Mesenchymal stem cell (in vitro differentiated cells and primary cell): Measurements from ENCODE around the gene PDZK1.
"Not testable (repeated sequence)": the region's sequence is repeated elsewhere in the genome, so short reads cannot be mapped to it uniquely, and the experiment has no call there.

Experiments used
- DNase-seq: peaks from one replicate; pipeline ENCODE4 v3.0.0-alpha.2; 2013
- H2AFZ ChIP-seq: one replicate; pipeline ENCODE4 v1.6.1; 2013; ENCODE audit warnings: low read depth, mild to moderate bottlenecking, control low read depth, inconsistent platforms, low read length, moderate library complexity
- H2AK5ac ChIP-seq: 2 replicates; pipeline ENCODE4 v1.6.1; 2013; ENCODE audit warnings: low read length, moderate library complexity, mild to moderate bottlenecking, inconsistent platforms; ENCODE audit not compliant: severe bottlenecking
- H2BK120ac ChIP-seq: one replicate; pipeline ENCODE4 v1.6.1; 2013; ENCODE audit warnings: low read depth, mild to moderate bottlenecking, inconsistent platforms, low read length, moderate library complexity
- H2BK12ac ChIP-seq, 2 experiments: one replicate each; pipeline ENCODE4 v1.6.1; 2013; ENCODE audit warnings: inconsistent platforms in 2 of 2, low read length in 2 of 2, mild to moderate bottlenecking in 2 of 2, moderate library complexity in 2 of 2, control low read depth in 1 of 2
- H2BK15ac ChIP-seq: one replicate; pipeline ENCODE4 v1.6.1; 2013; ENCODE audit warnings: mild to moderate bottlenecking, low read depth, inconsistent platforms; ENCODE audit not compliant: poor library complexity, severe bottlenecking
- H2BK5ac ChIP-seq: 2 replicates; pipeline ENCODE4 v1.6.1; 2013; ENCODE audit warnings: low read depth, mild to moderate bottlenecking, low read length, control low read depth, inconsistent platforms; ENCODE audit not compliant: poor library complexity, severe bottlenecking
- H3K14ac ChIP-seq, 2 experiments: one replicate each; pipeline ENCODE4 v1.6.1; 2013; ENCODE audit warnings: inconsistent platforms in 2 of 2, low read length in 2 of 2, control low read depth in 1 of 2, mild to moderate bottlenecking in 1 of 2, moderate library complexity in 1 of 2
- H3K18ac ChIP-seq, 2 experiments: one replicate each; pipeline ENCODE4 v1.6.1; 2013; ENCODE audit warnings: inconsistent platforms in 2 of 2, low read length in 2 of 2, control low read depth in 1 of 2, low read depth in 1 of 2, mild to moderate bottlenecking in 1 of 2
- H3K23ac ChIP-seq, 2 experiments: one replicate each; pipeline ENCODE4 v1.6.1; 2013; ENCODE audit warnings: inconsistent platforms in 2 of 2, low read length in 2 of 2, mild to moderate bottlenecking in 2 of 2, moderate library complexity in 2 of 2, control low read depth in 1 of 2
- H3K27ac ChIP-seq: 2 replicates; pipeline ENCODE4 v1.5.1; 2013; ENCODE audit warnings: mild to moderate bottlenecking, moderate library complexity, low read length, control low read depth, inconsistent platforms; ENCODE audit not compliant: poor library complexity, severe bottlenecking
- H3K27me3 ChIP-seq, 2 experiments: 2 replicates each; pipeline versions ENCODE4 v1.6.1 to v1.7.0; 2013; ENCODE audit warnings: low read length in 2 of 2, mild to moderate bottlenecking in 2 of 2, moderate library complexity in 2 of 2, control low read depth in 1 of 2, inconsistent platforms in 1 of 2; ENCODE audit not compliant: control insufficient read depth in 1 of 2, insufficient read depth in 1 of 2
- H3K36me3 ChIP-seq, 2 experiments: 2 replicates each; pipeline versions ENCODE4 v1.6.1 to v1.7.0; 2013; ENCODE audit warnings: low read length in 2 of 2, control low read depth in 1 of 2, inconsistent platforms in 1 of 2, low read depth in 1 of 2, mild to moderate bottlenecking in 1 of 2; ENCODE audit not compliant: insufficient read depth in 2 of 2, control insufficient read depth in 1 of 2
- H3K4ac ChIP-seq, 2 experiments: one replicate each; pipeline ENCODE4 v1.6.1; 2013; ENCODE audit warnings: inconsistent platforms in 2 of 2, low read length in 2 of 2, mild to moderate bottlenecking in 2 of 2, moderate library complexity in 2 of 2, control low read depth in 1 of 2, low read depth in 1 of 2
- H3K4me1 ChIP-seq: 2 replicates; pipeline ENCODE4 v1.6.1; 2013; ENCODE audit warnings: low read depth, low read length, control low read depth; ENCODE audit not compliant: control insufficient read depth, insufficient read depth
- H3K4me2 ChIP-seq: 2 replicates; pipeline ENCODE4 v1.6.1; 2013; ENCODE audit warnings: low read length, mild to moderate bottlenecking, inconsistent platforms; ENCODE audit not compliant: poor library complexity, severe bottlenecking
- H3K4me3 ChIP-seq, 2 experiments: 2 replicates each; pipeline versions ENCODE4 v1.5.1 to v1.7.0; 2013; ENCODE audit warnings: low read length in 2 of 2, mild to moderate bottlenecking in 2 of 2, control low read depth in 1 of 2, low read depth in 1 of 2; ENCODE audit not compliant: insufficient read depth in 1 of 2
- H3K79me1 ChIP-seq: replicated peaks from 2 replicates; pipeline ENCODE4 v1.6.1; 2013; ENCODE audit warnings: mild to moderate bottlenecking, control low read depth, low read length, inconsistent platforms; ENCODE audit not compliant: poor library complexity, severe bottlenecking
- H3K9ac ChIP-seq: 2 replicates; pipeline ENCODE4 v1.7.0; 2013; ENCODE audit warnings: mild to moderate bottlenecking, low read length, moderate library complexity
- H3K9me3 ChIP-seq: 2 replicates; pipeline ENCODE4 v1.7.0; 2013; ENCODE audit warnings: mild to moderate bottlenecking, low read length; ENCODE audit not compliant: control insufficient read depth
- H4K8ac ChIP-seq: one replicate; pipeline ENCODE4 v1.6.1; 2013; ENCODE audit warnings: inconsistent platforms, mild to moderate bottlenecking, low read length, moderate library complexity
- H4K91ac ChIP-seq: one replicate; pipeline ENCODE4 v1.6.1; 2013; ENCODE audit warnings: mild to moderate bottlenecking, low read length, inconsistent platforms
- WGBS: methylation state at CpG from one replicate; pipeline ENCODE4 v1.1.7; 2013; ENCODE audit warnings: mixed read lengths; 5-methylcytosine and 5-hydroxymethylcytosine counted together

PDZK1 gene

DNA sequence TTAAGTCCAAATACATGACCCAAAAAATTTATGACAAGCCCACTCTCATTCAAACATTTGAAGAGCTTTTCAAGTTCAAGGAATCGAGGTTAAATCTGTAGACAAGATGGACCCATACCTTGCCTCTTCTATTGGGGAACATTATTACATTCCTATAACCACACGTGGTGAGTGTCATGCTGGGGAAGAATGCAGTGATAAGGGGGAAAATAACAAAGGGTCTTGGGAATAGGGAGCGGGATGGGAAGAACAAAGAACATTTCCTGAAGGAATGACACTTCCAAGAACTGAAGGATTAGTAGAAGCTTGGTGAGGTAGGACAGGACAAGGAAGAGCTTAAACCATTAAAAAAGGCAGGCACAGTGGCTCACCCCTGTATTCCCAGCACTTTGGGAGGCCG, 18.8 kb downstream of the PDZK1 start:
- no peak for DNase-seq
- Histone ChIP-seq H3K14ac (no peak overlapping the region), H3K4me2 (no peak overlapping the region), H3K4me3 (no peak overlapping the region), H3K27me3 (no peaks in the 10 kb centered on the region), H3K23ac (no peak overlapping the region), H3K27ac (no peak overlapping the region), H2BK120ac (no peak overlapping the region), H2AK5ac (no peak overlapping the region), H4K91ac (no peak overlapping the region), H2BK5ac (no peak overlapping the region), H3K9me3 (no peaks in the 10 kb centered on the region), H3K9ac (no peak overlapping the region), H3K79me1 (no peaks in the 10 kb centered on the region), H2BK15ac (no peak overlapping the region), H3K4me1 (peaks cover 8% of the 10 kb centered on the region), H3K18ac (no peak overlapping the region), H2AFZ (no peak overlapping the region), H4K8ac (no peak overlapping the region), H2BK12ac (no peak overlapping the region), H3K4ac (no peak overlapping the region), H3K36me3 (no peaks in the 10 kb centered on the region)
- WGBS: 89% methylated on average over 4 of the region's 4 CpGs

GRCh38 chr1:145686078-145686477, 21.1 kb downstream of the PDZK1 start:
- not testable (repeated sequence) for H4K8ac ChIP-seq, H3K14ac ChIP-seq, H3K18ac ChIP-seq, H2AK5ac ChIP-seq, H4K91ac ChIP-seq, H3K9ac ChIP-seq, H2BK5ac ChIP-seq, H3K4me2 ChIP-seq, DNase-seq, H3K36me3 ChIP-seq, H2BK120ac ChIP-seq, H3K27ac ChIP-seq, H2BK12ac ChIP-seq, H2AFZ ChIP-seq, H3K4me1 ChIP-seq, H3K79me1 ChIP-seq, H3K23ac ChIP-seq, H2BK15ac ChIP-seq, H3K27me3 ChIP-seq, H3K4me3 ChIP-seq, H3K9me3 ChIP-seq, H3K4ac ChIP-seq
- WGBS: no CpG with 5 or more reads among the region's 1 CpG

DNA sequence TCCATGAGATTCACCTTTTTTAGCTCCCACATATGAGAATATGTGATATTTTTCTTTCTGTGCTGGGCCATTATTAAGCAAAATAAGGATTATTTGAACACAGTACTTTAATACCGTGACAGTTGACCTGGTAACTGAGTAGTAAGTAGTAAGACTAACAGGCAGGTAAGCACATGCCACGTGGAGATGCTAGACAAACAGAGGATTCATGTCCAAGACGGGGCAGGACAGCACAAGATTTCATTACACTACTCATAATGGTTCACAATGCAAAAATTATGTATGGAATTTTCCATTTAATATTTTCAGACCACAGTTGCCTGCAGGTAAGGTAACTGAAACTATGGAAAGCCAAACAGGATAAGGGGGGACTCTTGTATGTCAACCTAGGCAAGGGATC, 22.3 kb downstream of the PDZK1 start:
- H2BK15ac ChIP-seq, H2BK5ac ChIP-seq, H3K79me1 ChIP-seq, H2AK5ac ChIP-seq, H4K91ac ChIP-seq, H3K14ac ChIP-seq, H3K23ac ChIP-seq, H2BK120ac ChIP-seq, H3K36me3 ChIP-seq, H3K18ac ChIP-seq, H4K8ac ChIP-seq, H3K27me3 ChIP-seq, H3K27ac ChIP-seq, H3K9me3 ChIP-seq, H3K4me2 ChIP-seq, DNase-seq, H3K4me3 ChIP-seq, H3K4me1 ChIP-seq, H2AFZ ChIP-seq, H3K9ac ChIP-seq, H2BK12ac ChIP-seq, H3K4ac ChIP-seq: not testable (repeated sequence)
- no CpG with 5 or more reads among the region's 3 CpGs for WGBS

DNA sequence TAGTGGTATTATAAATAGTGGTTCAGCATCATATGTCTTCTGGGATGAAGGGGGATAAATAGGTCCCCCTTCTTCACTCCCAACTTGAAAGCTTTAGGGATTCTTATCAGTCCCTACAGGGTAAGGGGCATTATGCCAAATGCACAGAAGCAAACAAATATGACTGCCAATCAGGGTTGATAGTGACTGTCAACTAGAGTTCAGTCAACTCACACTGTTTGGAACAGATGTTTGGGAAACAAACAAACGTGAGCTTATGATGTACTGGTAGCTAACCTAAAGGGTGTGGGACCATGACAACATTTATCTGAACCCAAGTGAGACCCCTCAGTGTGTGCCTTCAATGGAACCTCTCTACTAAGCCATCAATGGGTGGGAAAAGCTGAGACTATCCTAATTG, 34.0 kb downstream of the PDZK1 start:
- not testable (repeated sequence) for H2AK5ac ChIP-seq, H2AFZ ChIP-seq, H2BK120ac ChIP-seq, H4K8ac ChIP-seq, H3K27ac ChIP-seq, H3K36me3 ChIP-seq, H2BK5ac ChIP-seq, H3K9me3 ChIP-seq, H3K4me3 ChIP-seq, H4K91ac ChIP-seq, H3K14ac ChIP-seq, H3K79me1 ChIP-seq, H3K4me1 ChIP-seq, H3K27me3 ChIP-seq, H3K9ac ChIP-seq, H3K4me2 ChIP-seq, DNase-seq, H2BK12ac ChIP-seq, H3K18ac ChIP-seq, H2BK15ac ChIP-seq, H3K4ac ChIP-seq, H3K23ac ChIP-seq
- WGBS: no CpG with 5 or more reads among the region's 1 CpG
